Osteocyte (in vitro differentiated cells): ENCODE data around the gene GGPS1. TPM values are rescaled to one million over a fixed set of nuclear protein-coding genes. Genes with fewer than 3 reads are reported as not detected.

Experiments
- DNase-seq: peaks from one replicate; pipeline ENCODE4 v3.0.0; 2021; ENCODE audit warnings: mixed read lengths; ENCODE audit not compliant: unreplicated experiment; ENCODE audit errors: extremely low spot score
- H3K27ac Mint-ChIP-seq: one replicate; pipeline ENCODE4 v1.8.0; 2021; ENCODE audit warnings: mild to moderate bottlenecking, mixed read lengths; ENCODE audit not compliant: unreplicated experiment
- H3K27me3 Mint-ChIP-seq: one replicate; pipeline ENCODE4 v1.8.0; 2021; ENCODE audit warnings: mixed read lengths; ENCODE audit not compliant: unreplicated experiment
- H3K36me3 Mint-ChIP-seq: one replicate; pipeline ENCODE4 v1.8.0; 2021; ENCODE audit warnings: mixed read lengths; ENCODE audit not compliant: unreplicated experiment
- H3K4me1 Mint-ChIP-seq: one replicate; pipeline ENCODE4 v1.8.0; 2021; ENCODE audit warnings: mixed read lengths; ENCODE audit not compliant: unreplicated experiment
- H3K4me3 Mint-ChIP-seq: one replicate; pipeline ENCODE4 v1.8.0; 2021; ENCODE audit warnings: mild to moderate bottlenecking, moderate library complexity, mixed read lengths; ENCODE audit not compliant: unreplicated experiment
- H3K9me3 Mint-ChIP-seq: one replicate; pipeline ENCODE4 v1.8.0; 2021; ENCODE audit warnings: mixed read lengths; ENCODE audit not compliant: unreplicated experiment
- CTCF ChIP-seq: fragments of 200-600 bp; sonication (generic); IDR thresholded peaks from 2 replicates; pipeline ENCODE4 v1.5.0; 2021; ENCODE audit warnings: antibody characterized with exemption, mild to moderate bottlenecking, moderate library complexity
- total RNA-seq: library from RNA; stranded (reverse); gene quantifications from 2 replicates; pipeline ENCODE4 v1.2.1, GENCODE V29; 2021

The GGPS1 gene
- total RNA-seq, 1 donor from 2014 or later, result 37.1 TPM

- H3K27ac Mint-ChIP-seq, result no peak overlapping the region
- H3K4me1 Mint-ChIP-seq, result peaks cover 26% of the 10 kb centered on the region
- no peaks in the 10 kb centered on the region for H3K9me3 Mint-ChIP-seq
- no peak for TF ChIP-seq CTCF
- peaks cover 12% of the 10 kb centered on the region for H3K36me3 Mint-ChIP-seq
- H3K27me3 Mint-ChIP-seq, result no peaks in the 10 kb centered on the region
- no peak for DNase-seq
- H3K4me3 Mint-ChIP-seq, result no peak overlapping the region
These were observed 13.2 kb upstream of the GGPS1 start for GRCh38 chr1:235315173-235315572.

DNA sequence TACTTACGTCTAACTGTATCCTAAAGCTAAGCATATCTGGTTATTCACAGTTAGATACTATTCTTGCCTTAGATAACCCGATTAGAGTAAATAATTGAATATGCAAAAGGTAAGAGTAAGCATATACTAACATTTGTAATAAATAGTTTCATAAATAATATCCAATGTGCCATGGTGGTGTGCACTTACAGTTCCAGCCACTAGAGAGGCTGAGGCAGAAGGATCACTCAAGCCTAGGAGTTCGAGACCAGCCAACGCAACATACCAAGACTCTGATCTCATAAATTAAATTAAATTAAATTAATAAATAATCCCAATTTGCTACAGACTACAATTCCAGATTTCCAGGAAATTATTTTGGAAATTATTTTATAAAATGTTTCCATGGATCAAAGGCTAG is 12.6 kb upstream of the GGPS1 start:
- Mint-ChIP-seq H3K4me1 (peaks cover 26% of the 10 kb centered on the region), H3K27me3 (no peaks in the 10 kb centered on the region), H3K4me3 (no peak overlapping the region), H3K36me3 (peaks cover 16% of the 10 kb centered on the region), H3K27ac (no peak overlapping the region), H3K9me3 (no peaks in the 10 kb centered on the region)
- TF ChIP-seq CTCF, result no peak
- no peak for DNase-seq

DNA sequence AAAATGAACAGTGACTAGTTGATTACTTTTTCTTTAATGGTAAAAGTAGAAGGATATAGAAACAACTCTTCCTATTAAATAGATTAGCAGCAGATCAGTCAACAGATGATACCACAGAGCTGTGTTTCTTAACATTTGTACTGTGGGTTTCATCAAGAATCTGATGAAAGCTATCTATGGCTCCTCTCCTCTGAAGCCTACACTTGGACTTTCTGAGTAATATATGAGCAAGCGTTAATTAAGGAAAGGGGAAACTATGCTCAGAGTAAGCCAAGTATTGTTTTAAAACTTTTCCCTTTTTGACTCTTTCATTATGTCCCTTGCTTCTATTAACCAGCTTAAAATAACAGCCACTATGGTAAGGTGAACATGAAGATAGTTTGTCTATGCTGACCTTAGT is 11.2 kb upstream of the GGPS1 start:
- H3K27ac Mint-ChIP-seq, result no peak overlapping the region
- H3K4me3 Mint-ChIP-seq, result no peak overlapping the region

DNA sequence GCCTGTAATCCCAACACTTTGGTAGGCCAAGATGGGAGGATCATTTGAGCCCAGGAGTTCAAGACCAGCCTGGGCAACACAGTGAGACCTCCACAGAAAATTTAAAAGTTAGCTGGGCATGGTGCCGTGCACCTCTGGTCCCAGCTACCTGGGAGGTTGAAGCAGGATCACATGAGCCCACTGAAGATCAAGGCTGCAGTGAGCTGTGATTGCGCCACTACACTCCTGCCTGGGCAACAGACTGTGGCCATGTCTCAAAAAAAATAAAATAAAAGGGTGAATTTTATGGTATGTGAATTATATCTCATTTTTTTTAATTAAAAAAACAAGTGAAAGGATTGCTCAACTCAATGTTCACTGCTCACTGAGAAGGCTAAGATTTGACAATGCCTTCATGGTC is 9.1 kb upstream of the GGPS1 start:
- H3K9me3 Mint-ChIP-seq, result no peaks in the 10 kb centered on the region
- H3K27ac Mint-ChIP-seq, result no peak overlapping the region
- peaks cover 24% of the 10 kb centered on the region for H3K36me3 Mint-ChIP-seq
- TF ChIP-seq CTCF, result no peak
- no peak overlapping the region for H3K4me3 Mint-ChIP-seq
- peaks cover 23% of the 10 kb centered on the region for H3K4me1 Mint-ChIP-seq
- DNase-seq, result no peak
- H3K27me3 Mint-ChIP-seq, result no peaks in the 10 kb centered on the region

More for the DNA sequence above, 11.2 kb upstream of the GGPS1 start:
- no peak for DNase-seq
- Mint-ChIP-seq H3K27me3 (no peaks in the 10 kb centered on the region), H3K9me3 (no peaks in the 10 kb centered on the region), H3K4me1 (peaks cover 26% of the 10 kb centered on the region), H3K36me3 (peaks cover 20% of the 10 kb centered on the region)
- TF ChIP-seq CTCF, result no peak

DNA sequence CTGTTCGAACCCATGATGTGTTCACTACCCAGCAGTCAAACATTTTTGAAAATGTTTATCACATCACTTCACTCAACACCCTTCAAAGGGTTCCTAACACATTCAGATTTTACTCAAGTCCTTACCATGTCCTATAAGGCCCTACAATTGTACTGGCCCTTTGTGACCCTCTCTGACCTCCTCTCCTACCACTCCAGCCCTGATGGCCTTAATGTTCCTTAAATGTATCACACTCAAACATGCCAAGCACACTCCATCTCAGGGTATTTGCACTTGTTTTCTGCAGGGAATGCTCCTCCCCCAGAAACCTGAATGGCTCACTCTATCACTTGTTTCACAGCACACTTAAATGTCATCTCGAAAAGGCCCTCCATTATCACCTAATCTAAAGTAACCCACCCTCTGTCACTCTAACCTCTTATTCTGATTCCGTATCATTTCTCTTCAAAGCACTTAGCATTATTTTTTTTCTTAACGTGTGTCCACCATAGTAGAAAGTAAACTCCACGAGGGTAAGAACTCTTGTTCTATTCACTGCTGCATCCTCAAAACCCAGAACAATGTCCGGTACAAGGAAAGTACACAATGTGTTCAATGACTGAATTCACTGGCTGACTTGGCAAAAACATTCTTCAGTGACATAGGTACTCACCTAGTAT is 7.7 kb upstream of the GGPS1 start:
- peak overlapping the region; percentile 6 for H3K27ac Mint-ChIP-seq

More for the DNA sequence above, 7.7 kb upstream of the GGPS1 start:
- TF ChIP-seq CTCF, result no peak
- DNase-seq, result no peak
- H3K27me3 Mint-ChIP-seq, result no peaks in the 10 kb centered on the region
- peaks cover 29% of the 10 kb centered on the region for H3K4me1 Mint-ChIP-seq
- H3K9me3 Mint-ChIP-seq, result no peaks in the 10 kb centered on the region
- peaks cover 24% of the 10 kb centered on the region for H3K36me3 Mint-ChIP-seq
- H3K4me3 Mint-ChIP-seq, result no peak overlapping the region
